GM12878 (cell line): Measurements from ENCODE around the gene PIGBOS1. TPM values are rescaled to one million over a fixed set of nuclear protein-coding genes. Genes with fewer than 3 reads are reported as not detected.

ENCODE experiments used
- BHLHE40 ChIP-seq, 2 experiments: fragments of 450-650 bp in 1 of 2; IDR thresholded peaks; 2 replicates each; pipeline ENCODE4 v1.6.1; 2011 to 2017; ENCODE audit warnings: low read depth in 2 of 2, borderline replicate concordance in 1 of 2, improper control_type of control experiment in 1 of 2, low read length in 1 of 2, mild to moderate bottlenecking in 1 of 2
- BRCA1 ChIP-seq: IDR thresholded peaks from 2 replicates; pipeline ENCODE4 v1.6.1; 2011; ENCODE audit warnings: low read depth, low read length, improper control_type of control experiment
- EZH2 ChIP-seq: IDR thresholded peaks from 2 replicates; pipeline ENCODE4 v1.6.1; 2012; ENCODE audit warnings: low read depth, mild to moderate bottlenecking, control low read depth, inconsistent platforms, low read length, borderline replicate concordance; ENCODE audit not compliant: control insufficient read depth
- JUNB ChIP-seq: IDR thresholded peaks from 2 replicates; pipeline ENCODE4 v1.6.1; 2016; ENCODE audit warnings: antibody characterized with exemption, mild to moderate bottlenecking
- RELA ChIP-seq: fragments of 450-650 bp; IDR thresholded peaks from 2 replicates; pipeline ENCODE4 v1.8.0; 2014; ENCODE audit warnings: borderline replicate concordance; ENCODE audit not compliant: partially characterized antibody
- SREBF1 ChIP-seq: IDR thresholded peaks from 2 replicates; pipeline ENCODE4 v1.6.1; 2012; ENCODE audit warnings: mild to moderate bottlenecking, low read length
- STAT1 ChIP-seq: fragments of 450-650 bp; conservative IDR thresholded peaks from 2 replicates; pipeline ENCODE4 v1.6.1; 2014; ENCODE audit warnings: antibody characterized with exemption, mild to moderate bottlenecking
- STAT3 ChIP-seq: IDR thresholded peaks from 2 replicates; pipeline ENCODE4 v1.6.1; 2011; ENCODE audit warnings: low read depth, low read length, improper control_type of control experiment
- SUPT20H ChIP-seq: IDR thresholded peaks from 2 replicates; pipeline ENCODE4 v1.6.1; 2011; ENCODE audit warnings: low read depth, mild to moderate bottlenecking, low read length, moderate library complexity, borderline replicate concordance; ENCODE audit not compliant: control insufficient read depth
- ZNF207 ChIP-seq: fragments of 450-650 bp; IDR thresholded peaks from 2 replicates; pipeline ENCODE4 v1.6.1; 2014; ENCODE audit warnings: antibody characterized with exemption, mild to moderate bottlenecking, borderline replicate concordance
- polyA plus RNA-seq, 11 experiments: library from polyadenylated mRNA; depleted of rRNA in 4 of 11; unstranded in 6 of 11; stranded (reverse) in 5 of 11; fragments of >200 nt; fragmentation: Nextera tagmentation in 4 of 11; fragmentation: Illumina TruSeq in 1 of 11; extraction: Ambion mirVana in 4 of 11; extraction: Trizol in 1 of 11; gene quantifications; 1 replicate in 1 of 11; 2 replicates in 10 of 11; pipeline versions ENCODE4 v1.2.1 to v1.2.3, GENCODE V29; 2011 to 2016; ENCODE audit warnings: inconsistent platforms in 2 of 11, missing spikeins in 2 of 11, low read depth in 1 of 11
- total RNA-seq, 4 experiments: library from RNA; depleted of rRNA in 3 of 4; stranded (reverse); fragments of >200 nt in 3 of 4; fragmentation: Illumina TruSeq in 1 of 4; extraction: Trizol in 1 of 4; gene quantifications; 2 replicates each; pipeline versions ENCODE4 v1.2.1 to v1.2.3, GENCODE V29; 2013 to 2021
- TF ChIP-seq, protein P1 (sequence below): fragments of 150-350 bp; IDR thresholded peaks from 2 replicates; pipeline ENCODE4 v1.6.1; 2014; ENCODE audit warnings: mild to moderate bottlenecking, low read depth, low read length
- TF ChIP-seq, protein P2 (sequence below): fragments of 450-650 bp; conservative IDR thresholded peaks from 2 replicates; pipeline ENCODE4 v1.6.1; 2017; ENCODE audit warnings: mild to moderate bottlenecking, moderate library complexity
- TF ChIP-seq, protein P3 (sequence below): fragments of 450-650 bp; IDR thresholded peaks from 2 replicates; pipeline ENCODE4 v1.6.1; 2017; ENCODE audit warnings: mild to moderate bottlenecking, moderate library complexity
- TF ChIP-seq, protein P4 (sequence below): IDR thresholded peaks from 2 replicates; pipeline ENCODE4 v1.6.1; 2011; ENCODE audit warnings: low read depth, mild to moderate bottlenecking, low read length, moderate library complexity, borderline replicate concordance; ENCODE audit errors: extremely low read depth
- TF ChIP-seq, protein P5 (sequence below): IDR thresholded peaks from 2 replicates; pipeline ENCODE4 v1.6.1; 2012; ENCODE audit warnings: low read depth, low read length, improper control_type of control experiment

The PIGBOS1 gene
- total and polyA plus RNA-seq, 10 of the 15 experiments (the other 5 are each of a cell fraction or from before 2014, with no cell fraction given): 7.1 to 24.7 (median 10.2) TPM

DNA sequence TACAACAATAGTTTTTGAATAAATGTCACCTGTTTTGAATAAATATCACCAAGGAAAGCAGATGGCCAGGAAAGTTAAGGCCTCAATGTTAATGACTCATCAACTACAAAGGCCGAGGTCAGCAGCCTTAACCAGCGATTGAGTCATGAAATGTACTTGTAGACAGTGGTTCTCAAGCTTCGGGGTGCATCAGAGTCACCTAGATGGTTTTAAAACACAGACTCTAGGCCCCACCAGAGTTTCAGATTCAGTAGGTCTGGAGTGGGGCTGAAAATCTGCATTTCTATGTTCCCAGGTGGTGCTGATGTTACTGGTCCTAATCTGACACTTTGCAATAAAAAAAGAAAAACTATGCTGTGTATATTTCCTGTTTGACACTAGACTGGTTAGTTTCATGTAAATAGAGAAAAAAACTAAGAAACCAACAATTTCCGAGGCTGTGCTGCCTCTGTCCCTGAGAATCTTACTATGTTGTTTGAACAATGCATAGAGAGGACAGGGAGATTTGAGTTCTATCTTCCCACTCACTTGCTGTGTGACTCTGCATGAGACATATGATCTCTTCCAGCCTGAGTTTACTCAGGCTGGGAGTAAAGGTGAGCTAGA, 39.1 kb downstream of the PIGBOS1 start (continued):
- no peak for TF ChIP-seq ZNF207
- TF ChIP-seq SREBF1: no peak; the same call in 1 of the 2 replicates
- no peak for TF ChIP-seq SUPT20H
- TF ChIP-seq, protein P1, sequence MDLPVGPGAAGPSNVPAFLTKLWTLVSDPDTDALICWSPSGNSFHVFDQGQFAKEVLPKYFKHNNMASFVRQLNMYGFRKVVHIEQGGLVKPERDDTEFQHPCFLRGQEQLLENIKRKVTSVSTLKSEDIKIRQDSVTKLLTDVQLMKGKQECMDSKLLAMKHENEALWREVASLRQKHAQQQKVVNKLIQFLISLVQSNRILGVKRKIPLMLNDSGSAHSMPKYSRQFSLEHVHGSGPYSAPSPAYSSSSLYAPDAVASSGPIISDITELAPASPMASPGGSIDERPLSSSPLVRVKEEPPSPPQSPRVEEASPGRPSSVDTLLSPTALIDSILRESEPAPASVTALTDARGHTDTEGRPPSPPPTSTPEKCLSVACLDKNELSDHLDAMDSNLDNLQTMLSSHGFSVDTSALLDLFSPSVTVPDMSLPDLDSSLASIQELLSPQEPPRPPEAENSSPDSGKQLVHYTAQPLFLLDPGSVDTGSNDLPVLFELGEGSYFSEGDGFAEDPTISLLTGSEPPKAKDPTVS: no peak
- no peak for TF ChIP-seq BRCA1
- no peak for TF ChIP-seq EZH2
- TF ChIP-seq, protein P2, sequence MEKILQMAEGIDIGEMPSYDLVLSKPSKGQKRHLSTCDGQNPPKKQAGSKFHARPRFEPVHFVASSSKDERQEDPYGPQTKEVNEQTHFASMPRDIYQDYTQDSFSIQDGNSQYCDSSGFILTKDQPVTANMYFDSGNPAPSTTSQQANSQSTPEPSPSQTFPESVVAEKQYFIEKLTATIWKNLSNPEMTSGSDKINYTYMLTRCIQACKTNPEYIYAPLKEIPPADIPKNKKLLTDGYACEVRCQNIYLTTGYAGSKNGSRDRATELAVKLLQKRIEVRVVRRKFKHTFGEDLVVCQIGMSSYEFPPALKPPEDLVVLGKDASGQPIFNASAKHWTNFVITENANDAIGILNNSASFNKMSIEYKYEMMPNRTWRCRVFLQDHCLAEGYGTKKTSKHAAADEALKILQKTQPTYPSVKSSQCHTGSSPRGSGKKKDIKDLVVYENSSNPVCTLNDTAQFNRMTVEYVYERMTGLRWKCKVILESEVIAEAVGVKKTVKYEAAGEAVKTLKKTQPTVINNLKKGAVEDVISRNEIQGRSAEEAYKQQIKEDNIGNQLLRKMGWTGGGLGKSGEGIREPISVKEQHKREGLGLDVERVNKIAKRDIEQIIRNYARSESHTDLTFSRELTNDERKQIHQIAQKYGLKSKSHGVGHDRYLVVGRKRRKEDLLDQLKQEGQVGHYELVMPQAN: peak; percentile 13; the same call in 1 of the 2 replicates
- TF ChIP-seq, protein P3, sequence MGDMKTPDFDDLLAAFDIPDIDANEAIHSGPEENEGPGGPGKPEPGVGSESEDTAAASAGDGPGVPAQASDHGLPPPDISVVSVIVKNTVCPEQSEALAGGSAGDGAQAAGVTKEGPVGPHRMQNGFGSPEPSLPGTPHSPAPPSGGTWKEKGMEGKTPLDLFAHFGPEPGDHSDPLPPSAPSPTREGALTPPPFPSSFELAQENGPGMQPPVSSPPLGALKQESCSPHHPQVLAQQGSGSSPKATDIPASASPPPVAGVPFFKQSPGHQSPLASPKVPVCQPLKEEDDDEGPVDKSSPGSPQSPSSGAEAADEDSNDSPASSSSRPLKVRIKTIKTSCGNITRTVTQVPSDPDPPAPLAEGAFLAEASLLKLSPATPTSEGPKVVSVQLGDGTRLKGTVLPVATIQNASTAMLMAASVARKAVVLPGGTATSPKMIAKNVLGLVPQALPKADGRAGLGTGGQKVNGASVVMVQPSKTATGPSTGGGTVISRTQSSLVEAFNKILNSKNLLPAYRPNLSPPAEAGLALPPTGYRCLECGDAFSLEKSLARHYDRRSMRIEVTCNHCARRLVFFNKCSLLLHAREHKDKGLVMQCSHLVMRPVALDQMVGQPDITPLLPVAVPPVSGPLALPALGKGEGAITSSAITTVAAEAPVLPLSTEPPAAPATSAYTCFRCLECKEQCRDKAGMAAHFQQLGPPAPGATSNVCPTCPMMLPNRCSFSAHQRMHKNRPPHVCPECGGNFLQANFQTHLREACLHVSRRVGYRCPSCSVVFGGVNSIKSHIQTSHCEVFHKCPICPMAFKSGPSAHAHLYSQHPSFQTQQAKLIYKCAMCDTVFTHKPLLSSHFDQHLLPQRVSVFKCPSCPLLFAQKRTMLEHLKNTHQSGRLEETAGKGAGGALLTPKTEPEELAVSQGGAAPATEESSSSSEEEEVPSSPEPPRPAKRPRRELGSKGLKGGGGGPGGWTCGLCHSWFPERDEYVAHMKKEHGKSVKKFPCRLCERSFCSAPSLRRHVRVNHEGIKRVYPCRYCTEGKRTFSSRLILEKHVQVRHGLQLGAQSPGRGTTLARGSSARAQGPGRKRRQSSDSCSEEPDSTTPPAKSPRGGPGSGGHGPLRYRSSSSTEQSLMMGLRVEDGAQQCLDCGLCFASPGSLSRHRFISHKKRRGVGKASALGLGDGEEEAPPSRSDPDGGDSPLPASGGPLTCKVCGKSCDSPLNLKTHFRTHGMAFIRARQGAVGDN: peak; percentile 66; the same call in 1 of the 2 replicates
- TF ChIP-seq, protein P4, sequence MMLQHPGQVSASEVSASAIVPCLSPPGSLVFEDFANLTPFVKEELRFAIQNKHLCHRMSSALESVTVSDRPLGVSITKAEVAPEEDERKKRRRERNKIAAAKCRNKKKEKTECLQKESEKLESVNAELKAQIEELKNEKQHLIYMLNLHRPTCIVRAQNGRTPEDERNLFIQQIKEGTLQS: no peak
- TF ChIP-seq, protein P5, sequence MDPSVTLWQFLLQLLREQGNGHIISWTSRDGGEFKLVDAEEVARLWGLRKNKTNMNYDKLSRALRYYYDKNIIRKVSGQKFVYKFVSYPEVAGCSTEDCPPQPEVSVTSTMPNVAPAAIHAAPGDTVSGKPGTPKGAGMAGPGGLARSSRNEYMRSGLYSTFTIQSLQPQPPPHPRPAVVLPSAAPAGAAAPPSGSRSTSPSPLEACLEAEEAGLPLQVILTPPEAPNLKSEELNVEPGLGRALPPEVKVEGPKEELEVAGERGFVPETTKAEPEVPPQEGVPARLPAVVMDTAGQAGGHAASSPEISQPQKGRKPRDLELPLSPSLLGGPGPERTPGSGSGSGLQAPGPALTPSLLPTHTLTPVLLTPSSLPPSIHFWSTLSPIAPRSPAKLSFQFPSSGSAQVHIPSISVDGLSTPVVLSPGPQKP: no peak
- no peak for TF ChIP-seq STAT1
- peak in 1 of 2 experiments; percentile 18; a peak in 1 of 4 replicates for TF ChIP-seq BHLHE40 (IDR thresholded peaks at IDR 0.05; ENCODE audit: borderline replicate concordance in 1 of 2, low read depth in 2 of 2, low read length in 1 of 2)
- TF ChIP-seq JUNB: peak; percentile 83
- TF ChIP-seq RELA: no peak
- no peak; the same call in 1 of the 2 replicates for TF ChIP-seq STAT3
